ENCODE results near the gene PPIF. TPM values are rescaled to one million over a fixed set of nuclear protein-coding genes. Genes with fewer than 3 reads are reported as not detected.
A peak's percentile ranks its signal among the peaks of the same experiment; 100 is the strongest.

Gene PPIF
- total and polyA plus RNA-seq, 2 of the 13 experiments (the other 11 are each of a cell fraction or from before 2014, with no cell fraction given), result 147 to 157 TPM

- no peak for TF ChIP-seq MTF2 (CRISPR knock-in tag; IDR thresholded peaks at IDR 0.05; ENCODE audit: borderline replicate concordance)
- no peak; the same call in 1 of the 2 replicates for TF ChIP-seq ZNF383 (CRISPR knock-in tag; IDR thresholded peaks at IDR 0.05; ENCODE audit: borderline replicate concordance)
- 0 out of 2 replicates have a peak, but pooled peaks have one; percentile 42 for TF ChIP-seq NFIC (IDR thresholded peaks at IDR 0.05; ENCODE audit: low read length)
- peak; percentile 65; the same call in 1 of the 2 replicates for TF ChIP-seq MIER3 (CRISPR knock-in tag; IDR thresholded peaks at IDR 0.05; ENCODE audit: borderline replicate concordance)
- TF ChIP-seq NR2F6 (IDR thresholded peaks at IDR 0.05), result 0 out of 2 replicates have a peak, but pooled peaks have one; percentile 39
- peak; percentile 78 for TF ChIP-seq NR2F6 (CRISPR knock-in tag; IDR thresholded peaks at IDR 0.05)
- no peak for TF ChIP-seq NFE2 (CRISPR knock-in tag; IDR thresholded peaks at IDR 0.05)
- peak; percentile 84 for TF ChIP-seq ARID5B (CRISPR knock-in tag; IDR thresholded peaks at IDR 0.05)
- TF ChIP-seq PAX8 (CRISPR knock-in tag; IDR thresholded peaks at IDR 0.05; ENCODE audit: borderline replicate concordance), result peak; percentile 58; the same call in 1 of the 2 replicates
- TF ChIP-seq ZC3H13 (CRISPR knock-in tag; IDR thresholded peaks at IDR 0.05), result no peak
- no peak for TF ChIP-seq ZNF367 (CRISPR knock-in tag; IDR thresholded peaks at IDR 0.05; ENCODE audit: borderline replicate concordance)
- peak; percentile 89 for TF ChIP-seq FOXA3 (CRISPR knock-in tag; IDR thresholded peaks at IDR 0.05)
- TF ChIP-seq ZNF713 (CRISPR knock-in tag; IDR thresholded peaks at IDR 0.05), result 0 out of 2 replicates have a peak, but pooled peaks have one; percentile 38
- no peak for TF ChIP-seq ZNF615 (CRISPR knock-in tag; IDR thresholded peaks at IDR 0.05; ENCODE audit: borderline replicate concordance)
- peak; percentile 42; the same call in 1 of the 2 replicates for TF ChIP-seq PRDM10 (CRISPR knock-in tag; IDR thresholded peaks at IDR 0.05; ENCODE audit: low read depth)
- TF ChIP-seq ZNF138 (CRISPR knock-in tag; IDR thresholded peaks at IDR 0.05; ENCODE audit: low read depth), result peak; percentile 42; the same call in 1 of the 2 replicates
- peak; percentile 54 for TF ChIP-seq ZNF883 (CRISPR knock-in tag; IDR thresholded peaks at IDR 0.05; ENCODE audit: not compliant biosample characterization)
Observed at GRCh38 chr10:79380125-79380945, 33.1 kb downstream of the PPIF start (continued).

Data from HepG2 (cell line).